ENCODE results near the gene ADAMTS19.

The ADAMTS19 gene

DNA sequence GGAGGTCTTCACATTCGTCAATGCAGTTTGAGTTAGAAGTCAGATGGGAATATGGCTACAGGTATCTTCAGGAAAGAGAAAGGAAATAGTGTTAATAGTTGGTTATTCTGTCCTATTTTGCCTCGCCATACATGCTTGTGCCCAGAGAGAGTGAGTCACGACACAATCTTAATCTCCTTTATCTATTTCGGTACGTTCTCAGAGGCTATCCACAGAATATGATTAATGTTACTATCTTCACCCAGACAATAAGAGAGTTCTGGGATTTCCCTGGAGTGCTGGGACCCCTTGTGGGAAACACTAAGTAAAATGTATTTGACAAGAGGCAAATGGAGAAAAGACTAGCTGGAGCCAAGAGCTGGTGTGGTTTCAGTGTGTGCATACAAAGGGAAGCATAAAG lies 313.3 kb downstream of the ADAMTS19 start:
- H3K4me1 ChIP-seq (ENCODE audit: control insufficient read depth in 1 of 2, insufficient read depth in 1 of 2, low read depth in 1 of 2, low read length in 1 of 2), result no peaks in the 10 kb centered on the region
- H3K36me3 ChIP-seq, result no peaks in the 10 kb centered on the region
- TF ChIP-seq, protein P1, sequence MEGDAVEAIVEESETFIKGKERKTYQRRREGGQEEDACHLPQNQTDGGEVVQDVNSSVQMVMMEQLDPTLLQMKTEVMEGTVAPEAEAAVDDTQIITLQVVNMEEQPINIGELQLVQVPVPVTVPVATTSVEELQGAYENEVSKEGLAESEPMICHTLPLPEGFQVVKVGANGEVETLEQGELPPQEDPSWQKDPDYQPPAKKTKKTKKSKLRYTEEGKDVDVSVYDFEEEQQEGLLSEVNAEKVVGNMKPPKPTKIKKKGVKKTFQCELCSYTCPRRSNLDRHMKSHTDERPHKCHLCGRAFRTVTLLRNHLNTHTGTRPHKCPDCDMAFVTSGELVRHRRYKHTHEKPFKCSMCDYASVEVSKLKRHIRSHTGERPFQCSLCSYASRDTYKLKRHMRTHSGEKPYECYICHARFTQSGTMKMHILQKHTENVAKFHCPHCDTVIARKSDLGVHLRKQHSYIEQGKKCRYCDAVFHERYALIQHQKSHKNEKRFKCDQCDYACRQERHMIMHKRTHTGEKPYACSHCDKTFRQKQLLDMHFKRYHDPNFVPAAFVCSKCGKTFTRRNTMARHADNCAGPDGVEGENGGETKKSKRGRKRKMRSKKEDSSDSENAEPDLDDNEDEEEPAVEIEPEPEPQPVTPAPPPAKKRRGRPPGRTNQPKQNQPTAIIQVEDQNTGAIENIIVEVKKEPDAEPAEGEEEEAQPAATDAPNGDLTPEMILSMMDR (IDR thresholded peaks at IDR 0.05), result no peak

DNA sequence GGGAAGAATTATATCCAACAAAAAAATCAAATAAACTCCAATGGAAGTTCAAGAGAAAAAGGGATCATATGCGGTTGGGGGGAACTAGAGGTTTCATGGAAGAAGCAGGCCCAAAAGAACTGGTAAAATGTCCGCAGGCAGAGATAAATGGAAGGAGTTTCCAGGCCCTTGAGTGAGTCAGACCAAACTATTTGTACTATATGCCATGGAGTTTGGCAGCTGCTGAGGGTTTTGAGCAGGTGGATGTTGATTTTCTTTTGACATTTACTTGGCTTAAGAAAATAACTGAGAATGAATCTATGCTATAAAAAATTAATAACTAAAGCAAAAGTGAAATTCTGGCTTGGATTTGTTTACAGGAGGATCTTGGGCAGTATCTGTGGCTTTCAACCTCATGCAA lies 321.5 kb downstream of the ADAMTS19 start:
- Histone ChIP-seq H3K9me3 (no peaks in the 10 kb centered on the region), H3K4me1 (ENCODE audit: control insufficient read depth in 1 of 2, insufficient read depth in 1 of 2, low read depth in 1 of 2, low read length in 1 of 2) (no peaks in the 10 kb centered on the region), H3K36me3 (no peaks in the 10 kb centered on the region), H3K4me3 (ENCODE audit: low read depth in 1 of 2, low read length in 1 of 2) (no peak overlapping the region), H3K27ac (no peak overlapping the region), H3K27me3 (no peaks in the 10 kb centered on the region)
- TF ChIP-seq, protein P1 (IDR thresholded peaks at IDR 0.05), result no peak

More for the DNA sequence above, 313.3 kb downstream of the ADAMTS19 start:
- no peak overlapping the region for H3K27ac ChIP-seq
- no peaks in the 10 kb centered on the region for H3K27me3 ChIP-seq
- no peaks in the 10 kb centered on the region for H3K9me3 ChIP-seq
- no peak overlapping the region for H3K4me3 ChIP-seq (ENCODE audit: low read depth in 1 of 2, low read length in 1 of 2)

All from neutrophil (primary cell).